Activated CD8-positive, alpha-beta memory T cell treated with anti-CD3 and anti-CD28 coated beads, Interleukin-2, amount 10 ng/mL, durations not matched to agents 7 days and 5 days (primary cell): ENCODE data around the gene SLX9. TPM values are rescaled to one million over a fixed set of nuclear protein-coding genes. Genes with fewer than 3 reads are reported as not detected.

Experiments
- ATAC-seq: fragments of 150-1000 bp; cut with Tn5 transposase; one replicate; pipeline ENCODE4 v1.10.0; 2021; ENCODE audit warnings: moderate library complexity
- CTCF ChIA-PET: fragments of 350-600 bp; sonication (Branson Sonifier 250); formaldehyde crosslinking; loops from one replicate; lab custom pipeline; 2021; ENCODE audit warnings: antibody characterized with exemption; lab: Charles Lee
- DNase-seq: peaks from one replicate; pipeline ENCODE4 v3.0.0-alpha.2; 2020
- H3K27ac Mint-ChIP-seq: one replicate; pipeline ENCODE4 v1.8.0; 2021; ENCODE audit warnings: mild to moderate bottlenecking, mixed read lengths
- H3K27me3 Mint-ChIP-seq: one replicate; pipeline ENCODE4 v1.8.0; 2021; ENCODE audit warnings: mixed read lengths
- H3K36me3 Mint-ChIP-seq: one replicate; pipeline ENCODE4 v1.8.0; 2021; ENCODE audit warnings: mild to moderate bottlenecking, mixed read lengths
- H3K4me1 Mint-ChIP-seq: one replicate; pipeline ENCODE4 v1.8.0; 2021; ENCODE audit warnings: mixed read lengths
- H3K4me3 Mint-ChIP-seq: one replicate; pipeline ENCODE4 v1.8.0; 2021; ENCODE audit warnings: mild to moderate bottlenecking, moderate library complexity, mixed read lengths
- H3K9me3 Mint-ChIP-seq: one replicate; pipeline ENCODE4 v1.8.0; 2022; ENCODE audit warnings: low read depth, mixed read lengths
- total RNA-seq, 2 experiments: library from RNA; stranded (reverse); gene quantifications; one replicate each; pipeline ENCODE4 v1.2.3, GENCODE V29; 2021

Gene SLX9
- total RNA-seq, 2 experiments from 2014 or later, result 56.8 to 62.9 TPM

DNA sequence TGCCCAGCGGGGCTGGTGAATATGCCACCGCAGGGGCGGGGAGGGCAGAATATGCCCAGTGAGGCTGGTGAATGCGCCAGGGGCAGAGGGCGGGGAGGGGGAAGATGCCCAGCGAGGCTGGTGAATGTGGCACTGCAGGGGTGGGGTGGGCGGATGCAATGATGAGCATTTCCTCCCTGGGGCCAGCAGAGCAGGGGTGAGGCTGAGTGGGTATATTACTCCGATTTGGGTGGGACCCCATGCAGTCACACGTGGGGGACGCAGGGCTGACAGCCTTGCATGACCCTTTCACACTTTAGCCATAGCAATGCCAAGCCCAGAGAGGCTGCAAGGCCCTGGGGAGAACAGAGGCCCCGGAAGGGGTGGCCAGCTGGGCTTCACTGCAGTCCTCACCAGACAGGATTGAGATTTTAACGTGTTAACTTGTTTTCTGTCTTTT lies 9.3 kb upstream of the SLX9 start:
- no peak for ATAC-seq
- peak; percentile 75 for DNase-seq
- H3K36me3 Mint-ChIP-seq, result no peaks in the 10 kb centered on the region
- H3K27me3 Mint-ChIP-seq, result no peaks in the 10 kb centered on the region
- peaks cover 61% of the 10 kb centered on the region for H3K4me1 Mint-ChIP-seq
- no peaks in the 10 kb centered on the region for H3K9me3 Mint-ChIP-seq
- peak overlapping the region; percentile 83 for H3K27ac Mint-ChIP-seq
- CTCF ChIA-PET, result interaction anchor here (1.0 to 10.9 kb wide), 8 partner anchors 10 to 207 kb away, joined by 3 to 185 read pairs (median 25); partner anchors contain the start of genes ITGB2, PTTG1IP, SLX9 and UBE2G2
- H3K4me3 Mint-ChIP-seq, result peak overlapping the region; percentile 67

DNA sequence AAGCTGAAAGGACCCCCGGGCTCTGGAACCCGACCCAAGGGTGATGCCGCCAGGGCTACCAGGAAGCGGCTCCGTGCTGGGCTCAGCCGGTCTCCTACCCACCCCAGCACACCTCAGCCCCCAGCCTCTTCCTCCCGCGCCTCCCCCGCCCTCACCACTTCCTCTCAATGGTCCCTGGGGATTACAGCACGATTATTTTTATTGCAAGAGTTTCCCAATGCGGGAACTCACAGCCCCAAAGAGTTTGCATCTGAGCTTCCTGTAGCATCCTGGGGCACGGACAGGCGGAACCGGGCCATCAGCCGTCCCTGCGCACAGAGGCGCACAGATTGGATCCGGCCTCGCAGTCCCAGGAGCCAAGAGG lies 8.7 kb upstream of the SLX9 start:
- H3K27ac Mint-ChIP-seq, result peak overlapping the region; percentile 83
- no peaks in the 10 kb centered on the region for H3K27me3 Mint-ChIP-seq
- peak overlapping the region; percentile 67 for H3K4me3 Mint-ChIP-seq
- H3K36me3 Mint-ChIP-seq, result no peaks in the 10 kb centered on the region
- no peaks in the 10 kb centered on the region for H3K9me3 Mint-ChIP-seq
- H3K4me1 Mint-ChIP-seq, result peaks cover 56% of the 10 kb centered on the region
- CTCF ChIA-PET, result interaction anchor here (1.4 to 10.9 kb wide), 8 partner anchors 10 to 207 kb away, joined by 5 to 185 read pairs (median 25); partner anchors contain the start of genes ITGB2, PTTG1IP, SLX9 and UBE2G2
- DNase-seq (no peak), ATAC-seq (no peak)

DNA sequence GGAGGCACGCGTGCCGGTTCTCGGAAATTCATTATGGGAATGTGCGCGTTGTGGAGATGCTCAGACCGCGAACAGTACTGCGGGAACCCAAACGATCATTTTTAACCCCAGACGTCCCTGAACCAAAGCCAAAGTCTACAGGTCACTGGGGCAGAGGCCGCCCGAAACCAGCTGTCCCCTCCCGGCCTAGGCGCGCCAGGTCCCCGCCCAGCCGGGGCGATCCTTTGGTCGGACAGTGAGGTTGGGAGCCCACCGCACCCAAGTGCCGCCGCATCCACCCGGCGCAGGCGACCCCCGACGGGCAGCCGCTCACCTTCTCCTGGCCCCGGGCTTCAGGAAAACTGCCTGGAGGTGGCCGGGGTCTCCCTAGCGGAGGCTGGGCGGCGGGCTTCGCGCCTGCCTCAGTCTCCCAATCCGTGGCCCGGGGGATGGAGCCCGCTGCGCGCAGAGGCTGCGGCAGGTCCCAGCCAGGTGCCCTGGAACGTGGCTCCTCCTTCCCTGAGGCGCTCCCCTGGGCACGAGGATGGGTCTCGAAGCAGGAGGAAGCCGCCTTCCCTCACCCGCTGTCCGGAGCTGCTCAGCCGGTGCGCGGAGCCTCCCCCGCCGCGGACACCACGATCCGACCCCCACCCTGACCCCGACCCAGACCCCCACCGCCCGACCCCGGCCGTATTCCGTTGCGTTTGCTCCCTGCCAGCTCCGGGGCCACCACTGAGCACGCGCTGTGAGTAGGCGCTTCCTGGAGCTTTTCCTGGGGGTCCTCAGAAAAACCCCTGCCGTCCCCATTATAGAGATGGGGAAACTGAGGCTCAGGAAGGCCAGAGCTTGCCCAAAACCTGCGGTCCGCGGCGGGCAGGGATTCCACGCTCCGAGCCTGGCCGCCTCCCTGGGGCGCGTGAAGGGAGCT lies 8.1 kb upstream of the SLX9 start:
- Mint-ChIP-seq H3K4me1 (peaks cover 50% of the 10 kb centered on the region), H3K27ac (peak overlapping the region; percentile 83), H3K36me3 (no peaks in the 10 kb centered on the region), H3K4me3 (peak overlapping the region; percentile 67), H3K27me3 (no peaks in the 10 kb centered on the region), H3K9me3 (no peaks in the 10 kb centered on the region)
- no peak for DNase-seq
- CTCF ChIA-PET, result interaction anchor here (0.5 to 10.9 kb wide), 19 partner anchors 9 to 1059 kb away, joined by 3 to 185 read pairs (median 4); partner anchors contain the start of genes ITGB2, PTTG1IP, SLX9 and UBE2G2
- ATAC-seq, result peak; percentile 2

DNA sequence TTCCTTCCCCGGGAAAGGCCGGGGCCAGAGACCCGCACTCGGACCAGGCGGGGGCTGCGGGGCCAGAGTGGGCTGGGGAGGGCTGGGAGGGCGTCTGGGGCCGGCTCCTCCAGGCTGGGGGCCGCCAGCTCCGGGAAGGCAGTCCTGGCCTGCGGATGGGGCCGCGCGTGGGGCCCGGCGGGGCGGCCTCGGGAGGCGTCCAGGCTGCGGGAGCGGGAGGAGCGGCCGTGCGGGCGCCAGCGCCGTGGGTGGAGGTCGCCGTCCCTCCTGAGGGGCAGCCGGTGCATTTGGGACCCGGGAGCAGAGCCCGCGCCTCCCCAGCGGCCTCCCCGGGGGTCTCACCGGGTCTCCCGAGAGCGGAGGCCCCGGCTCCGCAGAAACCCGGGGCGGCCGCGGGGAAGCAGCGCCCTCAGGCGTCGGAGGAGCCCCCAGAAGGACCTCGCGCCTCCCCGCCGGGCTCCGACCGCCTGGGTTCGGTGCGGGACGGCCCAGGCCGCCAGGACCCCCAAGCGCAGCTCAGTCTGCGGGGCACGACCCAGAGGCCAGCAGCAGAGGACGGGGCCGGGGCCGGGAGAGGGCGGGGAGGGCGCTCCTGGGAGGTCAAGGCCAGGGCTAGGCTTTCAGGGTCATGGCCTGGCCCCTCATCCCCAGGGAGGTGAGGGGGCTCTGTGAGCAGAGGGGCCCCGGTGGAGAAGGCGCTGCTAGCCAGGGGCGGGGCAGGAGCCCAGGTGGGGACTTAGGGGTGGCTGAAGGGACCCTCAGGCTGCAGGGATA lies 7.2 kb upstream of the SLX9 start:
- no peaks in the 10 kb centered on the region for H3K9me3 Mint-ChIP-seq

DNA sequence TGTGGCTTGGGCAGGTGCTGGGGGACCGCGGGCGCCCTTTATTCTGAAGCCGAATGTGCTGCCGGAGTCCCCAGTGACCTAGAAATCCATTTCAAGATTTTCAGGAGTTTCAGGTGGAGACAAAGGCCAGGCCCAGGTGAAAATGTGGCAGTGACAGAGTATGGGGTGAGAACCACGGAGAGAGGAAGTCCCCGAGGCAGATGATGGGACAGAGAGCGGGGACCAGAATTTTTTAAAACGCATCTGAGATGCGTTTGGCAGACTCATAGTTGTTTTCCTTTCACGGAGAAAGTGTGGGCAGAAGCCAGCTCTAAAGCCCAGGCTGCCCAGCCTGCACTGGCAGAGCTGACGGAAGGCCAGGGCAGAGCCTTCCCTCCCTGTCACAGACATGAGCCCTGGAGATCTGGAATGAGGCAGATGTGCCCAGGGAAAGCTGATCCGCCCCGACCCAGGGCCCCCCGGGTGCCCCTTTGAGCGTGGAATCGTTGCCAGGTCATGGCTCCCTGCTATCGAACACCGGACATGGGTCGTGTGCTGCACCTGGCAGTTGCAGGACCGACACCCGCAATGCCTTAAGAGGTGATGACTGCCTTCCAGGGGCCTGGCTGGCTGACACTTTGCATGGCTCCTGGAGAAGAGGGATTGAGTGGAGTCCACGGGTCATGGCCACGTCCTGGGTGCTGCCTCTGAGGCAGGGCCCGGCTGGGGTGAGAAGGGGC lies 6.5 kb upstream of the SLX9 start:
- no peak for ATAC-seq
- CTCF ChIA-PET, result interaction anchor here (0.8 to 10.9 kb wide), 14 partner anchors 9 to 207 kb away, joined by 3 to 185 read pairs (median 4); partner anchors contain the start of genes ITGB2, PTTG1IP and UBE2G2
- H3K27me3 Mint-ChIP-seq, result no peaks in the 10 kb centered on the region

More for the DNA sequence above, 7.2 kb upstream of the SLX9 start:
- no peaks in the 10 kb centered on the region for H3K36me3 Mint-ChIP-seq
- no peak overlapping the region for H3K4me3 Mint-ChIP-seq
- H3K27ac Mint-ChIP-seq, result no peak overlapping the region
- ATAC-seq (peak; percentile 66), DNase-seq (peak; percentile 77)
- H3K4me1 Mint-ChIP-seq, result peaks cover 42% of the 10 kb centered on the region
- CTCF ChIA-PET, result interaction anchor here (0.5 to 10.9 kb wide), 22 partner anchors 8 to 287 kb away, joined by 3 to 185 read pairs (median 4); partner anchors contain the start of genes ITGB2, PTTG1IP, SLX9 and UBE2G2
- H3K27me3 Mint-ChIP-seq, result no peaks in the 10 kb centered on the region

DNA sequence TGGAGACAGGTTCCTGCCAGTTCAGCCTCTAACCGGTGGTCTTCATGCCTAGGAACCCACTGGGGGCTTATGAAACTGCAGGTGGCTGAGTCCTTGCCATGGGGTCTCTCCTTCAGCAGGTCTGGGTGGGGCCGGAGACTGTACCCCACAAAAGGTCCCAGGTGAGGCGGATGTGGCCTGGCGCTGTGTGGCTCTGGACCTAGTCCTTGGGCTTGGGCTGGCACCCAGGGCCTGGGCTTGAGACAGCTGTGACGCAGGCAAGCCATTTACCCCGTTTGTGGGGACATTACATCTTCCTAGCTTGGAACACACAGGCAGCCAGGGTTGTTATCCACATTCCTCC lies 5.9 kb upstream of the SLX9 start:
- ATAC-seq (no peak), DNase-seq (no peak)
- H3K27ac Mint-ChIP-seq, result no peak overlapping the region
- no peaks in the 10 kb centered on the region for H3K36me3 Mint-ChIP-seq
- CTCF ChIA-PET, result interaction anchor here (1.1 to 10.9 kb wide), 5 partner anchors 18 to 203 kb away, joined by 4 to 185 read pairs (median 49); partner anchors contain the start of genes ITGB2, PTTG1IP and UBE2G2
- peaks cover 36% of the 10 kb centered on the region for H3K4me1 Mint-ChIP-seq
- H3K9me3 Mint-ChIP-seq, result no peaks in the 10 kb centered on the region
- no peaks in the 10 kb centered on the region for H3K27me3 Mint-ChIP-seq
- no peak overlapping the region for H3K4me3 Mint-ChIP-seq

More for the DNA sequence above, 6.5 kb upstream of the SLX9 start:
- no peak overlapping the region for H3K4me3 Mint-ChIP-seq
- peaks cover 35% of the 10 kb centered on the region for H3K4me1 Mint-ChIP-seq
- DNase-seq, result no peak
- H3K27ac Mint-ChIP-seq, result no peak overlapping the region
- no peaks in the 10 kb centered on the region for H3K9me3 Mint-ChIP-seq
- H3K36me3 Mint-ChIP-seq, result no peaks in the 10 kb centered on the region

DNA sequence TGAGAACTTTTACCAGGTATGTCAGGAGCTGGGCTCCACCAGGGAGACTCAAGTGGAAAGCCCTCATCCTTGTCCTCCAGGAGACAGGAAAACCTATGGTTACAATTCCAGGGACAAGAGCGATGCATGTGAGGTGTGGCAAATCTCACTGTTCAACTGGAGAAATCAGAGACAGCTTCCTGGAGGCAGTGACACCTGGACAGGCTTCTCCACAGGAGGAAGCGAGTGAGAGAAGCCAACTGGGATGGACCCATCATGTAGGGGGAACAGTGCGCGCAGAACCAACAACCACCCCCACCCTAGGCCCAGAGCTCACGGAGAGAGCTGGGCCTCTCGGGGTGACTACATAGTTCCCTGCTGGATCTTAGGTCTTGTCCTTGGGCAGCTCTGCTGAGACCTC lies 5.6 kb upstream of the SLX9 start:
- Mint-ChIP-seq H3K27ac (no peak overlapping the region), H3K36me3 (no peaks in the 10 kb centered on the region), H3K9me3 (no peaks in the 10 kb centered on the region), H3K4me3 (no peak overlapping the region), H3K27me3 (no peaks in the 10 kb centered on the region), H3K4me1 (peaks cover 36% of the 10 kb centered on the region)
- CTCF ChIA-PET, result interaction anchor here (1.1 to 10.9 kb wide), 5 partner anchors 18 to 202 kb away, joined by 3 to 185 read pairs (median 49); partner anchors contain the start of genes ITGB2 and UBE2G2
- DNase-seq, result no peak
- ATAC-seq, result no peak

DNA sequence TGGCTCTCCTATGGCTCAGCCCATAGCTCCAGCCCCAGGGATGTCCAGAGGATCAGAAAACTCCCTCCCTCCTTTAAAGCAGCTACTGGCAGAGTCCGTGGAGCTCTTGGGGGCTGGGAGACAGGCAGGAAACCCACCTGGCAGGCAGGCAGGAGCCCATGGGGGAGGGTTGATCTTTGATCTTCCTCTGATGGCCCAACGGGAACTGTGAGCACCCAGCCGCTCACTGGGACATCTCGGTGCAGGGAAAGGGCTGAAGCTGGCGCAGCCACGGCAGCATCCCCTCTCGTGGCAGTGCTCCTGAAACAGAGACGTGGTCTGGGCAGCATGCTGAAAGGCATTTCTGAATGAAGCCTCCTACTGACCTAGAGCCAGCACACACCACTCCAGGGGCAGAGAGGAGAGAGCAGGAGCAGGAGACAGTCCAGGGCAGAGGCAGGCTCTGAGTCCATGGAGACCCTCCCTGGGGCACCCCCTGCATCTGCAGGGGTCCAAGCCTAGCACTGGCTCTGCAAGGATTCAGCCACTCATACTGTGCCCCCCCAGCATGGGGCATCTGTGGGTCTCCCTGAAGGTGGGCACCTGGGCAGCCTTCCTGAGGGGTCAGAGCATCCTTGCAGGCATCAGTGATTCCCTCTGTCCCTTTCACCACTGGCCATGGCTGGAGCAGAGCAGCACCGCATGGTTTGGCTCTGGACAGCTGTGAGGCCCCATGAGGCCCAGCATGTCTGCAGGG lies 4.9 kb upstream of the SLX9 start:
- DNase-seq (no peak), ATAC-seq (no peak)
- CTCF ChIA-PET, result interaction anchor here (0.6 to 10.9 kb wide), 6 partner anchors 19 to 202 kb away, joined by 3 to 185 read pairs (median 26); partner anchors contain the start of genes ITGB2 and UBE2G2
- Mint-ChIP-seq H3K36me3 (no peaks in the 10 kb centered on the region), H3K9me3 (no peaks in the 10 kb centered on the region), H3K4me1 (peaks cover 30% of the 10 kb centered on the region), H3K27me3 (no peaks in the 10 kb centered on the region), H3K4me3 (no peak overlapping the region), H3K27ac (no peak overlapping the region)

DNA sequence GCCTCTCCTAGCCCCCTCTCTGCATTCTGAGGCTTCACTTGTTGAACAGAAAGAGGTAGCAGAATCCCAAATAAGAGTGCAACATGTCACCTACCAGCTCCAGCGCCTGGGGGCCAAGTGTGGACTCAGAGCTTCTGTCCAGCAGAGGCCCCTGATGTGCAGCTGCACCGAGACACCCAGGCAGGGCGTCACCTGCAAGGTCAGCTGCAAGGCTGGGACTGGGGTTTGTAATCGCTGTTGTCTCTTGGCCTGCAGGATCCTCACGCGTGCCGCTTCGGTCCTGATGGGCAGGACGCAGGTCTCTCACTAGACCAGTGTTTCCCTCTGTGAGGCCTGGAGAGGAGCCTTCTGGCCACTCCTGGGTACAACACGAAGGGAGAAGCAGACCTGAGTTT lies 4.3 kb upstream of the SLX9 start:
- Mint-ChIP-seq H3K27me3 (no peaks in the 10 kb centered on the region), H3K4me1 (peaks cover 26% of the 10 kb centered on the region), H3K4me3 (no peak overlapping the region), H3K9me3 (no peaks in the 10 kb centered on the region), H3K36me3 (no peaks in the 10 kb centered on the region), H3K27ac (no peak overlapping the region)
- CTCF ChIA-PET, result interaction anchor here (0.6 to 10.9 kb wide), 6 partner anchors 20 to 193 kb away, joined by 3 to 185 read pairs (median 26); partner anchors contain the start of genes ITGB2 and UBE2G2
- DNase-seq (no peak), ATAC-seq (no peak)

DNA sequence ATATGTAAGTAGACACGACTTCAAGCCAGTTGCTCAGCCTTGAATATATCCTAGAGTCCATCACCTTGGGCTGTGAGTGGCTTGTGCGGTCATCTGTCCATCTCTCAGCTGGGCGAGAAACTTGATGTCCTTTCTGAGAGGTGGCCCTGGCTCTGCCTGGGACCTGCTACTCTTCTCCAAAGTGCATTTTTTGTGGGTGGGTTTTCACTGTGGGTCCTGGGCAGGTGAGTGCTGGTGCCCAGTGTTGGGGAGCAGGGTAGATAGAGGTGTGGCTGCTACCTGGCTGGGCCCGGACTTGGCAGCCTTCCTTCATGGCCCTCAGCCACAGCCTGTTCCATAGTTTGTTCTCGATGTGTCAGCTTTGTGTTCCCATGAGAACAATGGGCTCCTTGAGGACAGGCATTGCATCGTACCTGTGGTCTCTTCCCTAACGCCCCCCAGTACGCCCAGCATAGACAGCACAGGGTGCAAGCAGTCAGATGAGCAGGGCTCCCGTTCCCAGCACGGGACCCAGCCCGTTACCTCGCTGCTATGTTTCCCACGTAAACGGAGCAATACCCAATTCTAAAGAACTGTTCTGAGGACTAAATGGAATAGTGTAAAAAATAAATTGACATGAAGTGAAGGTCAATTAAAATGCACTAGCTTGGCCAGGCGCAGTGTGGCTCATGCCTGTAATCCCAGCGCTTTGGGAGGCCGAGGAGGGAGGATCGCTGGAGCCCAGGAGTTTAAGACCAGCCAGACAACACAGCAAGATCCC lies 877 bp upstream of the SLX9 start:
- H3K36me3 Mint-ChIP-seq, result peaks cover 6% of the 10 kb centered on the region
- H3K9me3 Mint-ChIP-seq, result no peaks in the 10 kb centered on the region
- no peak for DNase-seq
- CTCF ChIA-PET, result interaction anchor here (1.1 to 19.9 kb wide), 3 partner anchors 11 to 200 kb away, joined by 3 to 275 read pairs (median 22); no protein-coding TSS in a partner anchor
- H3K27ac Mint-ChIP-seq, result peak overlapping the region; percentile 83
- no peaks in the 10 kb centered on the region for H3K27me3 Mint-ChIP-seq
- no peak for ATAC-seq
- H3K4me1 Mint-ChIP-seq, result peaks cover 45% of the 10 kb centered on the region
- H3K4me3 Mint-ChIP-seq, result peak overlapping the region; percentile 85

DNA sequence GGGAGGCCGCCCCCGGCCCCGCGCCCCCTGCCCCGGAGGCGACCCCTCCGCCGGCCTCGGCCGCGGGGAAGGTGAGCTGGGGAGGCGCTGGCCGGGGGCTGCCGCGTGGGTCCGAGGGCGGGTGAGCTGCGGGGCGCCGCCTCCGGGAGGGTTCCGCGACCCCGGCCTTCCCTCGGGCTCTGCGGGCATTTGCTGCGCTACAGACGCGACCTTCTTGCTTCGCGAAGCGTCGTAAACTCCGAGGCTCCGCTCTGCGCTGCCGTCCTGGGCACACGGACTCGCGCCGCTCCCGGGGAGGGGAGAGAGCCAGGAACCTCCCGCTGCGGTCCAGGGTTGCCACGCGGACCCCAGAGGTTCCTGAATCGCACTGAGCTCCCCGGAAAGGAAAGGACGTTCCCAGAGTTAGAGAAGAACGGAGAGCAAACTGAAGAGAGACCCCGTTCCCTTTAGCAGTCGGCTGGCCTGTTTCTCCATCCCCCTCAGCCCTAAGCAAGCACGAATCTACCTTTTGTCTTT lies 345 bp downstream of the SLX9 start:
- ATAC-seq (peak; percentile 64), DNase-seq (no peak)
- peak overlapping the region; percentile 85 for H3K4me3 Mint-ChIP-seq
- peaks cover 46% of the 10 kb centered on the region for H3K4me1 Mint-ChIP-seq
- CTCF ChIA-PET, result interaction anchor here (0.6 to 19.9 kb wide), 19 partner anchors 9 to 199 kb away, joined by 3 to 275 read pairs (median 4); partner anchors contain the start of gene PTTG1IP
- H3K27ac Mint-ChIP-seq, result peak overlapping the region; percentile 71
- no peaks in the 10 kb centered on the region for H3K27me3 Mint-ChIP-seq
- peaks cover 8% of the 10 kb centered on the region for H3K36me3 Mint-ChIP-seq
- no peaks in the 10 kb centered on the region for H3K9me3 Mint-ChIP-seq
